Measurements from ENCODE around the gene ATRNL1. TPM values are rescaled to one million over a fixed set of nuclear protein-coding genes. Genes with fewer than 3 reads are reported as not detected.
"Not testable (repeated sequence)": the region's sequence is repeated elsewhere in the genome, so short reads cannot be mapped to it uniquely, and the experiment has no call there.

ATRNL1 gene
- total and polyA plus RNA-seq, 4 donors: 11.7 to 180 (median 38.5) TPM

DNA sequence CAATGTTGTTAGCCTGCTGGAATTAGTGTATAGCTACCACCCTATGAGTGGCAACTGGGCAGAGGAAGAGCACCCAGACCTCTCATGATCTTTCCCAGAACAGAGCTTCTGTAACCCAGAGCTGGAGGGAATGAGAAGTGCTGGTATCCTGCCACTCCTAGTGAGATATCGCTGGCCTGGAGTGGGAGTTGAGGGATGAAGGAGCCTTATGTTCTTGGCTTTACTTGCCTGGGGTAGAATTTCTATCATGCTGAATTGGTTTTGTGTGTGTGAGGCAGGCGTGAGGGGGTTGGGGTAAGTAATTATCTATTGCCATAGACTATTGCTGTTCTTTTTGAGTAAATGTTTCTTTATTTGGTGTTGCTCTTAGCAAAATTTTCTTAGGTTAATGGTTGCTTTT is 146.6 kb downstream of the ATRNL1 start:
- Histone ChIP-seq H3K36me3 (ENCODE audit: control insufficient read depth, insufficient read depth, low read length) (no peaks in the 10 kb centered on the region), H3K4me3 (ENCODE audit: low read depth, low read length) (no peak overlapping the region), H3K4me1 (ENCODE audit: control insufficient read depth, insufficient read depth, low read length) (no peaks in the 10 kb centered on the region), H3K9me3 (ENCODE audit: control insufficient read depth, insufficient read depth, low read length) (no peaks in the 10 kb centered on the region), H3K27ac (ENCODE audit: low read depth, low read length) (no peak overlapping the region), H3K27me3 (ENCODE audit: control insufficient read depth, insufficient read depth, low read length) (no peaks in the 10 kb centered on the region)
- WGBS (ENCODE audit: insufficient coverage): 88% methylated on average over 1 of the region's 2 CpGs
- no peak for DNase-seq (ENCODE audit: low read depth in 4 of 6, low spot score in 6 of 6)

DNA sequence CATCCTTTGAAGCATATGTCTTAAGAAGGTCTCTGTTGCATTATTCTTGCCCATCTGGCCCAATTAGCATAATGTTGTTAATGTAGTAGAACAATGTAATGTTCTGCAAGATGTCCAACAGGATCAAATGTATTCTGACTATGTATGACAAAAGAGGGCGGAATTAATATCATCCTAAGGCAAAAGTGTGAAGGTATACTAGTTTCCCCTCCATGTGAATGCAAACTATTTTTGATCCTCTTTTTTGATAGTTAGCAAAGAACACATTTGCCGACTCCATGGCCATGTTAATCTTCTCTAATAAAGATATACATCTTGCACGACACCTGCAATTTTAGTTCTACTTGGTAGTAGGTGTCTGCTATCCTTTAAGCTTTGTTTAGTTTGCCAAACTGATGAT is 157.6 kb downstream of the ATRNL1 start:
- Histone ChIP-seq H3K4me1 (ENCODE audit: control insufficient read depth, insufficient read depth, low read length) (no peaks in the 10 kb centered on the region), H3K9me3 (ENCODE audit: control insufficient read depth, insufficient read depth, low read length) (no peaks in the 10 kb centered on the region), H3K27ac (ENCODE audit: low read depth, low read length) (no peak overlapping the region), H3K27me3 (ENCODE audit: control insufficient read depth, insufficient read depth, low read length) (no peaks in the 10 kb centered on the region), H3K36me3 (ENCODE audit: control insufficient read depth, insufficient read depth, low read length) (no peaks in the 10 kb centered on the region), H3K4me3 (ENCODE audit: low read depth, low read length) (no peak overlapping the region)
- DNase-seq (ENCODE audit: low read depth in 4 of 6, low spot score in 6 of 6): no peak
- WGBS (ENCODE audit: insufficient coverage): no CpG with 5 or more reads among the region's 3 CpGs

DNA sequence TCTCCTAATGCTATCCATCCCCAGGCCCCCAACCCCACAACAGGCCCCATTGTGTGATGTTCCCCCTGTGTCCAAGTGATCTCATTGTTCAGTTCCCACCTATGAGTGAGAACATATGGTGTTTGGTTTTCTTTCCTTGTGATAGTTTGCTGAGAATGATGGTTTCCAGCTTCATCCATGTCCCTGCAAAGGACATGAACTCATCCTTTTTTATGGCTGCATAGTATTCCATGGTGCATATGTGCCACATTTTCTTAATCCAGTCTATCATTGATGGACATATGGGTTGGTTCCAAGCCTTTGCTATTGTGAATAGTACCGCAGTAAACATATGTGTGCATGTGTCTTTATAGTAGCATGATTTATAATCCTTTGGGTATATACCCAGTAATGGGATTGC is 160.6 kb downstream of the ATRNL1 start:
- not testable (repeated sequence) for H3K36me3 ChIP-seq (ENCODE audit: control insufficient read depth, insufficient read depth, low read length); H3K27me3 ChIP-seq (ENCODE audit: control insufficient read depth, insufficient read depth, low read length); H3K4me3 ChIP-seq (ENCODE audit: low read depth, low read length); DNase-seq (ENCODE audit: low read depth in 4 of 6, low spot score in 6 of 6); H3K4me1 ChIP-seq (ENCODE audit: control insufficient read depth, insufficient read depth, low read length); H3K9me3 ChIP-seq (ENCODE audit: control insufficient read depth, insufficient read depth, low read length); H3K27ac ChIP-seq (ENCODE audit: low read depth, low read length)
- WGBS (ENCODE audit: insufficient coverage): no CpG with 5 or more reads among the region's 1 CpG

DNA sequence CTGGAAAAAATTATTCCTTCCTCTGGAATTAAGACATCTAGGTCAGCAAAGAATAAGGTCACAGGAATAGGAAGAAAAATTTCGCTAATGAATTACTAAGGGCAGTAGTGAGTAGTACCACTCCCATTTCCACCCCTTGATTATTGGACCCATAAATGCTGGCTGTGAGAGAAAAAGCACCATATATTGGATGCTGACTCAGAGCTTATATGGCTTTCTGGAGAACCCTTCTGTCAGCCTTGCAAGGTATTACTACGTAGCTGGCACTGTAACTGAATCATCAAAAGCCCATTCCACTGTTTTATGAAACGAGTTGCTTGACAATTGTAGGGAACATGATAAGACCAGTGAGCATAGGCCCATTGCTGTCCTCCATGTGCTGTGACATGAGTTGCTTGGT is 179.3 kb downstream of the ATRNL1 start:
- Histone ChIP-seq H3K4me1 (ENCODE audit: control insufficient read depth, insufficient read depth, low read length) (no peaks in the 10 kb centered on the region), H3K27me3 (ENCODE audit: control insufficient read depth, insufficient read depth, low read length) (no peaks in the 10 kb centered on the region), H3K4me3 (ENCODE audit: low read depth, low read length) (no peak overlapping the region), H3K9me3 (ENCODE audit: control insufficient read depth, insufficient read depth, low read length) (no peaks in the 10 kb centered on the region), H3K36me3 (ENCODE audit: control insufficient read depth, insufficient read depth, low read length) (no peaks in the 10 kb centered on the region), H3K27ac (ENCODE audit: low read depth, low read length) (no peak overlapping the region)
- WGBS (ENCODE audit: insufficient coverage): 94% methylated on average over 2 of the region's 3 CpGs
- no peak for DNase-seq (ENCODE audit: low read depth in 4 of 6, low spot score in 6 of 6)

DNA sequence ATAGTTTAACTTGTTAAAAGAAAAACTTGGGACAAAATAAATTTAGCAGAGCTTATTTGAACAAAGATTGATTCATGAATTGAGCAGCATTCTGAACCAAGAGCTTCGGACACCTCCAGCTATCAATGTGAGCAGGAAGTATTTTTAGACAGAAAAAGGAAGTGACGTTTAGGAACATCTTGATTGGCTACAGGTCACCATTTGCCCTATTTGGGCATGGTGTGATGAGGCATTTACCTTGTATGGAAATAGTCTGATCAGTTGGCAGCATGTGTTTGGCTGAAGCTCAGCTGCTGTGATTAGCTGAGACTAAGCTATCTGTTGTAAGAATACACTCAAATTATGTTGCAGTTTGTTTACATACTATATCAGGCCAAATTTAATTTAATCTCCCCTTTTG is 185.1 kb downstream of the ATRNL1 start:
- H3K4me1 ChIP-seq (ENCODE audit: control insufficient read depth, insufficient read depth, low read length): no peaks in the 10 kb centered on the region

DNA sequence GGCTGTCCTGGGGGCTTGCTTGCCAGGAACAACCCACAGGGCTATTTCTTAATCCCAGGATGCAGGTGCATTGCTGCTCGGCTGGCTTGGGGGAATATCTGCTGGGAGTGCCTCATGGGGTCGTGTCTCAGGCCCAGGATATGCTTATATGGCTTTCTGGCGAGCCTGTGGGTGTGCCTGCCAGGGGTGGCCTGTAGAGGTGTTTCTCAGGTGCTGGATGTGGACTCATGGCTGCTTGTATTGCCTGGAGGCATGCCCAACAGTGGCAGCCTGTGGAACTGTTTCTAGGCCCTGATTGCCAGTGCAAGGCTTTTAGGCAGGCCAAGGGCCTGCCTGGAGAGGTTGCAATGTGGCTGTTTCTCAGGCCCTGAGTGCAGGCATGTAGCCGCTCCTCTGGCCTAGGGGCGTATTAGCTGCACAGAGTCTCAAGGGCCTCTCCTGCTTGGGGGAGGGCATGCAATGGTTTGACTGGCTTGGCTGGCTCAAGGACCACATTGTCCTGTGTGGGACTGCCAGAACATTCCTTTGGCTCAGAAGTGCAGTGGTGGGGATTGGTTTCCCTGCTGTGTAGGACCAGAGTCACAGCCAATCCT is 202.1 kb downstream of the ATRNL1 start:
- no peak overlapping the region for H3K4me3 ChIP-seq (ENCODE audit: low read depth, low read length)
- no peak overlapping the region for H3K27ac ChIP-seq (ENCODE audit: low read depth, low read length)
- no peaks in the 10 kb centered on the region for H3K4me1 ChIP-seq (ENCODE audit: control insufficient read depth, insufficient read depth, low read length)
- H3K36me3 ChIP-seq (ENCODE audit: control insufficient read depth, insufficient read depth, low read length): no peaks in the 10 kb centered on the region
- no peaks in the 10 kb centered on the region for H3K27me3 ChIP-seq (ENCODE audit: control insufficient read depth, insufficient read depth, low read length)
- H3K9me3 ChIP-seq (ENCODE audit: control insufficient read depth, insufficient read depth, low read length): no peaks in the 10 kb centered on the region
- DNase-seq (ENCODE audit: low read depth in 4 of 6, low spot score in 6 of 6): no peak
- 95% methylated on average over 5 of the region's 5 CpGs for WGBS (ENCODE audit: insufficient coverage)

More for the DNA sequence above, 185.1 kb downstream of the ATRNL1 start:
- H3K27ac ChIP-seq (ENCODE audit: low read depth, low read length): no peak overlapping the region
- no peaks in the 10 kb centered on the region for H3K36me3 ChIP-seq (ENCODE audit: control insufficient read depth, insufficient read depth, low read length)
- DNase-seq (ENCODE audit: low read depth in 4 of 6, low spot score in 6 of 6): no peak
- no peaks in the 10 kb centered on the region for H3K9me3 ChIP-seq (ENCODE audit: control insufficient read depth, insufficient read depth, low read length)
- 88% methylated on average over 2 of the region's 2 CpGs for WGBS (ENCODE audit: insufficient coverage)
- no peaks in the 10 kb centered on the region for H3K27me3 ChIP-seq (ENCODE audit: control insufficient read depth, insufficient read depth, low read length)
- no peak overlapping the region for H3K4me3 ChIP-seq (ENCODE audit: low read depth, low read length)

DNA sequence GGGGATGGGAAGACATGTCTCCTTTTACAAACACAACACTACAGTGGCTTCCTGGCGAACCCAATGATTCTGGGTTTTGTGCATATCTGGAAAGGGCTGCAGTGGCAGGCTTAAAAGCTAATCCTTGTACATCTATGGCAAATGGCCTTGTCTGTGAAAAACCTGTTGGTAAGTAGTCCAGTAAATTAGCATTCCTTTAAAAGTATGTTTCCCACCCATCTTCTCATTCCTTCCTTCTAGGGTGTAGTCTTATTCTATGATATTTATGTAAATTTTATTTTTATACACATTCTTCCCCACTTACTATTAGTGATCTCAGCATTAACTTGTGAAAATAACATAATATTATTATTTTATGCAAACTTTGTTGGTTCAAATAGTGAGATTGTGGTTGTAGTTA is 206.9 kb downstream of the ATRNL1 start:
- DNase-seq (ENCODE audit: low read depth in 4 of 6, low spot score in 6 of 6): no peak
- no peaks in the 10 kb centered on the region for H3K4me1 ChIP-seq (ENCODE audit: control insufficient read depth, insufficient read depth, low read length)
- H3K27ac ChIP-seq (ENCODE audit: low read depth, low read length): no peak overlapping the region
- H3K36me3 ChIP-seq (ENCODE audit: control insufficient read depth, insufficient read depth, low read length): no peaks in the 10 kb centered on the region
- H3K27me3 ChIP-seq (ENCODE audit: control insufficient read depth, insufficient read depth, low read length): no peaks in the 10 kb centered on the region
- no peaks in the 10 kb centered on the region for H3K9me3 ChIP-seq (ENCODE audit: control insufficient read depth, insufficient read depth, low read length)
- H3K4me3 ChIP-seq (ENCODE audit: low read depth, low read length): no peak overlapping the region
- WGBS (ENCODE audit: insufficient coverage): no CpG with 5 or more reads among the region's 1 CpG

DNA sequence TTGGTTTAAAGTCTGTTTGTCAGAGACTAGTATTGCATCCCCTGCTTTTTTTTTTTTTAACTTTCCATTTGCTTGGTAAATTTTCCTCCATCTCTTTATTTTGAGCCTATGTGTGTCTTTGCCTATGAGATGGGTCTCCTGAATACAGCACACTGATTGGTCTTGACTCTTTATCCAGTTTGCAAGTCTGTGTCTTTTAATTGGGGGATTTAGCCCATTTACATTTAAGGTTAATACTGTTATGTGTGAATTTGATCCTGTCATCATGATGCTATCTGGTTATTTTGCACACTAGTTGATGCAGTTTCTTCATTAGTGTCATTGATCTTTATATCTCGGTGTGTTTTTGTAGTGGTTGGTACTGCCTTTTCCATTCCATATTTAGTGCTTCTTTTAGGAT is 226.5 kb downstream of the ATRNL1 start:
- WGBS (ENCODE audit: insufficient coverage): no CpG with 5 or more reads among the region's 1 CpG
- not testable (repeated sequence) for H3K4me3 ChIP-seq (ENCODE audit: low read depth, low read length); DNase-seq (ENCODE audit: low read depth in 4 of 6, low spot score in 6 of 6); H3K27ac ChIP-seq (ENCODE audit: low read depth, low read length); H3K9me3 ChIP-seq (ENCODE audit: control insufficient read depth, insufficient read depth, low read length); H3K36me3 ChIP-seq (ENCODE audit: control insufficient read depth, insufficient read depth, low read length); H3K4me1 ChIP-seq (ENCODE audit: control insufficient read depth, insufficient read depth, low read length); H3K27me3 ChIP-seq (ENCODE audit: control insufficient read depth, insufficient read depth, low read length)

DNA sequence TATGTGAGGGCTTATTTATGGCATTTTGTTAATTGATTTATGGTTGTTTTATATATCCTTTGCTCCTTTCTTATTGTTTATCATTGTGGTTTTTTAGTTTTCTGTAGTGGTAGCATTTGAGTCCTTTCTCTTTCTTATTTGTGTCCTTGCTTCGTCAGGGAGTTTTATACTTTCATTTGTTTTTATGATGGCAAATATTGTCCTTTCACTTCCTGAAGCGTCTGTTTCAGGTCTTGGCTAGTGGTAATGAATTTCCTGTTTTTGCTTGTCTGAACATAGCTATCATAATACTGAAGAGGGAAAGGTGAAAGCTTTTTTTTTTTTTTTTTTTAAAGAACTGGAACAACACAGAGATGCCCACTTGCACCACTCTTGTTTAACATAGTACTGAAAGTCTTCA is 228.2 kb downstream of the ATRNL1 start:
- Histone ChIP-seq H3K36me3 (ENCODE audit: control insufficient read depth, insufficient read depth, low read length) (no peaks in the 10 kb centered on the region), H3K9me3 (ENCODE audit: control insufficient read depth, insufficient read depth, low read length) (no peaks in the 10 kb centered on the region), H3K27ac (ENCODE audit: low read depth, low read length) (no peak overlapping the region), H3K4me1 (ENCODE audit: control insufficient read depth, insufficient read depth, low read length) (no peaks in the 10 kb centered on the region), H3K27me3 (ENCODE audit: control insufficient read depth, insufficient read depth, low read length) (no peaks in the 10 kb centered on the region), H3K4me3 (ENCODE audit: low read depth, low read length) (no peak overlapping the region)
- WGBS (ENCODE audit: insufficient coverage): no CpG with 5 or more reads among the region's 2 CpGs
- no peak for DNase-seq (ENCODE audit: low read depth in 4 of 6, low spot score in 6 of 6)

DNA sequence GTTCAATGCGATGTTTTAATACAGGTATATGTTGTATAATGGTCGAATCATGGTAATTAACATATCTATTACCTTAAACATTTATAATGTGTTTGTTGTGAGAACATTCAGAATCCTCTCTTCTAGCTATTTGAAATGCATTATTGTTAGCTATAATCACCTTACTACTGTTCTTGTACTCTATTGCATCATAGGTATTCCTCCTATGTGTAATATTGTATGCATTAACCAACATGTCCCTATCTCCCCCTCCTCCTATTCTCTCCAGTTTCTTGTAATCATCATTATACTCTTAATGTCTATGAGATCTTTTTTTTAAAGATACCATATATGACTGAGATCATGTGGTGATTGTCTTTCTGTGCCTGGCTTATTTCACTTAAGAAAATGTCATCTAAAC is 235.2 kb downstream of the ATRNL1 start:
- H3K4me1 ChIP-seq (ENCODE audit: control insufficient read depth, insufficient read depth, low read length): no peaks in the 10 kb centered on the region

More for the DNA sequence above, 235.2 kb downstream of the ATRNL1 start:
- no peak for DNase-seq (ENCODE audit: low read depth in 4 of 6, low spot score in 6 of 6)
- WGBS (ENCODE audit: insufficient coverage): no CpG with 5 or more reads among the region's 2 CpGs
- no peaks in the 10 kb centered on the region for H3K36me3 ChIP-seq (ENCODE audit: control insufficient read depth, insufficient read depth, low read length)
- no peaks in the 10 kb centered on the region for H3K27me3 ChIP-seq (ENCODE audit: control insufficient read depth, insufficient read depth, low read length)
- peaks cover 4% of the 10 kb centered on the region for H3K9me3 ChIP-seq (ENCODE audit: control insufficient read depth, insufficient read depth, low read length)
- H3K4me3 ChIP-seq (ENCODE audit: low read depth, low read length): no peak overlapping the region
- no peak overlapping the region for H3K27ac ChIP-seq (ENCODE audit: low read depth, low read length)

Measured in spinal cord (tissue), 10 donors.